OCI-LY3 (cell line): ENCODE measurements around the gene POM121L2.

Experiments used
- CTCF ChIP-seq: fragments of 200-600, 300-600 bp; sonication (generic); IDR thresholded peaks from 2 replicates; pipeline ENCODE4 v1.5.1; 2014; ENCODE audit warnings: antibody characterized with exemption, low read length, low read depth
- EZH2phosphoT487 ChIP-seq: fragments of 200-600 bp; shearing (Covaris generic); IDR thresholded peaks from 2 replicates; pipeline ENCODE4 v1.6.1; 2018; ENCODE audit warnings: antibody characterized with exemption, mixed run types, low read depth

GRCh38 chr6:27312146-27312949 lies at the start of gene POM121L2:
- TF ChIP-seq CTCF (no peak), EZH2phosphoT487 (no peak)
